Activated T-helper 17 cell treated with anti-CD3 and anti-CD28 coated beads, Interleukin-2, amount 50 U/mL, for 72 hours (primary cell): ENCODE results near the gene ERFE. TPM values are rescaled to one million over a fixed set of nuclear protein-coding genes. Genes with fewer than 3 reads are reported as not detected.
"Not testable (repeated sequence)": the region's sequence is repeated elsewhere in the genome, so short reads cannot be mapped to it uniquely, and the experiment has no call there.

ENCODE experiments used
- ATAC-seq: fragments of 150-1000 bp; cut with Tn5 transposase; replicated peaks from 2 replicates; pipeline ENCODE4 v1.10.0; 2021; ENCODE audit warnings: mild to moderate bottlenecking, moderate library complexity
- H3K27ac Mint-ChIP-seq: one replicate; pipeline ENCODE4 v1.8.0; 2022; ENCODE audit warnings: mixed read lengths
- H3K27me3 Mint-ChIP-seq: one replicate; pipeline ENCODE4 v1.8.0; 2022; ENCODE audit warnings: mixed read lengths
- H3K36me3 Mint-ChIP-seq: one replicate; pipeline ENCODE4 v1.8.0; 2022; ENCODE audit warnings: low read depth, mild to moderate bottlenecking, mixed read lengths
- H3K4me1 Mint-ChIP-seq: one replicate; pipeline ENCODE4 v1.8.0; 2022; ENCODE audit warnings: mixed read lengths
- H3K4me3 Mint-ChIP-seq: one replicate; pipeline ENCODE4 v1.8.0; 2022; ENCODE audit warnings: mild to moderate bottlenecking, mixed read lengths
- H3K9me3 Mint-ChIP-seq: one replicate; pipeline ENCODE4 v1.8.0; 2022; ENCODE audit warnings: mixed read lengths
- total RNA-seq, 2 donors: library from RNA; stranded (reverse); gene quantifications; one replicate each; pipeline ENCODE4 v1.2.3, GENCODE V29; 2022

The ERFE gene
- total RNA-seq, 2 donors from 2014 or later = not detected

DNA sequence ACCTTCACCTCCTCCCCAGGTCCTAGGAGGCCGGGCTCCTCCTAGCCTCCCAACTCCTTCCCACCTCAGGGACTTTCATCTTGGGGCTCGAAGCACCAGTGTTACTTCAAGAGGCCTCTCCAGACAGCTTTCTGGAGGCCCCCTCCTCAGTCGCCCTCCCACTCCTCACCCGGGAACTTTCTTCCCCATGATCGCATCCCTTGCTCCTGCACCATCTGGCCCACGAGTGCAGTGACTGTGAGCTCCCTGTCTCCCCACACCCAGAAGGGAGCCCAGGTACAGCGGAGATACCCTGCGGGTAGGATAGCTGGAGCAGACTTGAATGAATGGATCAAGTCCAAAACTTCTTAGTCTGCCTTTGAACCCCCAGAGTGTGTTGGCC is 6.1 kb downstream of the ERFE start:
- no peaks in the 10 kb centered on the region for H3K27me3 Mint-ChIP-seq
- H3K4me3 Mint-ChIP-seq = no peak overlapping the region
- H3K9me3 Mint-ChIP-seq = no peaks in the 10 kb centered on the region
- peaks cover 16% of the 10 kb centered on the region for H3K36me3 Mint-ChIP-seq
- no peak for ATAC-seq
- H3K27ac Mint-ChIP-seq = no peak overlapping the region
- no peaks in the 10 kb centered on the region for H3K4me1 Mint-ChIP-seq

DNA sequence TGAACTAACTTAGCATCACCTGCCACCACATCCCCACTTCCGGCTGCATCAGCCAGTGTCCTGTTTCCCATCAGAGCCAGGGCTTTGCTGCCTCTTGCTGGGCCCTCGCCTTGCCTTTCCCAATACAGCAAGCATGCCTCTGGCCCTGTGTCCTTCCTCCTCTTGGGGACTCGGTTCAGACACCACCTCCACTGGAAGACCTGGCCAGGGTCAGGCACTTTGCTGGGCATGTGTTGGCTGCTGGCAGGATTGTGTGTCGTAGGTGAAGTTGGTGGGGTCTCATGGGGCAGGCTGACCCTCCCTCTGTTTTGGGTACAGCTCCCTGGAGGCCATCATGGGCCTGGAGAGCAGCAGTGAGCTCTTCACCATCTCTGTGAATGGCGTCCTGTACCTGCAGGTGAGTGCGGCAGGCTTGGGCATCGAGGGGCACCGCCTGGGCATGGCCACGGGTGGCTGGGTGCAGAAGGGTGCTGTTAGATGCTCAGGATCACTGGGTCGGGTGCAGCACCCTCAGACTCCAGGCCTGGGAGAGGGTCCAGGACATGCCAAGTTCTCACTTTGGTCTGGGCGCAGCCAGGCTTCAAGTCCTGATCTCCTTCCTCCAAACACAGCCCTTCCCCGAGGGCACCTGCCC is 6.6 kb downstream of the ERFE start:
- H3K36me3 Mint-ChIP-seq = peaks cover 21% of the 10 kb centered on the region
- ATAC-seq = no peak
- H3K27me3 Mint-ChIP-seq = no peaks in the 10 kb centered on the region
- no peaks in the 10 kb centered on the region for H3K9me3 Mint-ChIP-seq
- H3K27ac Mint-ChIP-seq = no peak overlapping the region
- H3K4me1 Mint-ChIP-seq = no peaks in the 10 kb centered on the region
- H3K4me3 Mint-ChIP-seq = no peak overlapping the region

DNA sequence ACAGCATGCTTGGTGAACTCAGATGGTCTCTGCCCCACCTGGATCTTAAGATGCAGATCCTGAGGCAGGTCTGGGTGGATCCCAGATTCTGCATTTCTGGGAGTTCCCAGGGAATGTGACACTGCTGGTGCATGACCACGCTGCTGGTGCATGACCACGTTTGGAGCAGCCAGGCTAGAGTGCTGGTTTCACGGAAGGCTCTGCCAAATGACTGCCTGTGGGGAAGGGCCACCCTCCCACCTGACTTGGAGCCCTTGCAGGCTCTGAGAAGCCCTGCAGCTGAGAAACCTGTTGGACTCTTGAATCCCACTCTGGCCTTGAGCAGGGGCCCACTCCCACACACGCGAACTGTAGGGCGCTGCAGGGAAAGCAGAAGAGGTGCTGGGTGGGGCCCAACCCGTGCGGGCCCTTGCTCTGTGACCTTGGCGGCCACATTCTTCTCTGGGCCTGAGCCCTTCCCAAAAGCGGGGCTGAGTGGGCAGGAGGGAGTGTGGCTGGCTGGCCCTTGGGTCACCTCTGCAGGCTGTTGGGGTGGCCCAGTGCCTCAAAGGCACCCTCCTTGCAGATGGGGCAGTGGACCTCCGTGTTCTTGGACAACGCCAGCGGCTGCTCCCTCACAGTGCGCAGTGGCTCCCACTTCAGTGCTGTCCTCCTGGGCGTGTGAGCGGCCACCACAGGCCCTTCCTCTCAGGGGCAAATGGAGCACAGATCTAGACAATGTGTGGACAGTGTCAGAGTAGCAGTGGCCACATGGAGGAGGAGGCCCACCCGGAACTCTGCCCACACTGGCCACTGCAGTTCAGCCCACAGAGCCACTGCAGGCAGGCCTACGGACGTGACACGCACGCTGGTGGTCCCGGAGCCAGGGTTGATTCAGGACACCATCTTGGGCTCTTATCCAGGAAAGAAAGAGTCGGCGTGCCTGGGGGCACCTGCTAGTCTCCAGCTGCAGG is 7.9 kb downstream of the ERFE start:
- Mint-ChIP-seq H3K36me3 (peaks cover 34% of the 10 kb centered on the region), H3K27me3 (no peaks in the 10 kb centered on the region), H3K4me1 (no peaks in the 10 kb centered on the region), H3K9me3 (no peaks in the 10 kb centered on the region), H3K4me3 (no peak overlapping the region), H3K27ac (no peak overlapping the region)
- ATAC-seq = no peak

DNA sequence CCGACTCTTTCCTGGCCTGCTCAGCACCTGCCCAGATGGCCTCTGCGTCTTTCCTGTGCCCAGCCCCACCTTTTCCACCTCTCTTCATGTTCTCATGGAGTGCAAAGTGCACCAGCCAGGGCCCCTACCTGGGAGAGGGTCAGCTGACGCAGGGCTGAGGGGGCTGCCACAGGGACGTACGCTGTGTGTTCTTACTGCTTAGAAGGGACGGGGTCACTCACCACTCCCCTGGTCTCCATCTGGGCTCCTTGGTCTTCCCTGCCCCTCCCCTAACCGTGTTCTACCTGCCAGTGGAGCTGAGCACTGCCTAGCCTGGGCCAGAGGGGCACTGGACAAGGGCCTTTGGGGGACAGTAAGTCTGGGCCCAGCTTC is 8.6 kb downstream of the ERFE start:
- H3K36me3 Mint-ChIP-seq = peaks cover 40% of the 10 kb centered on the region
- no peaks in the 10 kb centered on the region for H3K9me3 Mint-ChIP-seq
- H3K4me1 Mint-ChIP-seq = no peaks in the 10 kb centered on the region
- no peak for ATAC-seq
- H3K4me3 Mint-ChIP-seq = no peak overlapping the region
- H3K27ac Mint-ChIP-seq = no peak overlapping the region
- H3K27me3 Mint-ChIP-seq = no peaks in the 10 kb centered on the region

DNA sequence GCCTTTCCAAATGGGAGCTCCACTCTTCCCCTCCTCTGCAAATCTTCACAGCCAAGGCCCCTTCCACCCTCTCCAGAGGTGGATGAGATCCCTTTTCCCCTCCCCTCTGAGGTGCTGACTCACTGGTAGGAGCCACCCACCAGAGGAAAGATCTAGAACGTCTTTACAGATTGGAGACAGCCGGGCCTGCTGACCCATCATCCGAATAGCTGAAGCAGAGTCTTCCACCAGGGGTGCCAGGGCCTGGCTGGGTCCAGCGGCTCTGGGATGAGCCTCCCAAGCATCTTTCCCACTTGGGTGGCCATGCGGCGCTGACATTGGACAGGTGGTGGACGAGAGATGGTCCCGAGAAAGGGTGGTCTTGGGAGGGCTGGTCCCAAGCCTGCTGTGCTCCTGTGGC is 9.0 kb downstream of the ERFE start:
- H3K36me3 Mint-ChIP-seq = peaks cover 45% of the 10 kb centered on the region
- no peak overlapping the region for H3K4me3 Mint-ChIP-seq
- no peaks in the 10 kb centered on the region for H3K4me1 Mint-ChIP-seq
- no peaks in the 10 kb centered on the region for H3K27me3 Mint-ChIP-seq
- H3K9me3 Mint-ChIP-seq = no peaks in the 10 kb centered on the region
- ATAC-seq = no peak
- no peak overlapping the region for H3K27ac Mint-ChIP-seq

DNA sequence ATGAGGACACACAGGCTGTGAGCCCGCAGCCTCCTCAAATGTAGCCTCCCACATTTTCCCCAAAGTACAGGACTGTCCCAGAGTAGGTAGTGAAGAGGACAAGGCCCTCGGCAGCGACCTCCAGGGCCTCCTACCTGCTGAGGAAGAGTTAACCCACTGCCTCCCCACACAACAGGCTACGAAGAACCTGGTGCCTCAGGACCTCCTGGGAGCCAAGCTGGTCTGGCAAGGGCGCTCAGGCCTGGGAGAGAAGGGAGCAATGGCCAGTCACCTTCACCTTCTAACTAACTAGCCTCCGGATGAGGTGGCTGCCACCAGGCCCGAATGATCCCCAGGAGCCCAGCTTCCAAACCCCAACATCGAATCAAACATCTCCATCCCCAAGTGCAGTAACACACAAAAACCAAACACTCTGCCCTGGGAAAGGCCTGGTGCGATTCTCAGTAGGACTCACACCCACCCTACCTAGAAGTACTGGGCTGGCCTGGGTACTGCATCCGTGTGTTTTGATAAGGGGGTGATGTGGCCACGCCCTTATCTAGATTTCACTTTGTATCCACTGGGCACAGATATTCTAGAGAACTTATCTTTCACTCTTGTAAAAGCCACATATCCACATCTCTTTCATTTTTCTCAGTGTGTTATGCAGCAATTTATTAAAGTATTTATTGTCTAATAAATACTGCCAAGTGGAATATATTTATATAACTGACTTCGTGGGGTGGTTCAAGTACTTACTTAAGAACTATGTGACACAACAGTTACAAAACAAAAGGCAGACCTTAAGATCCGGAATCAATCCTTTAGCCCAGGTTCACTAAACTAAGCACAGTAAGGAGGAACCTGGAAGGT is 9.7 kb downstream of the ERFE start:
- peaks cover 51% of the 10 kb centered on the region for H3K36me3 Mint-ChIP-seq
- no peaks in the 10 kb centered on the region for H3K4me1 Mint-ChIP-seq
- no peaks in the 10 kb centered on the region for H3K9me3 Mint-ChIP-seq
- H3K27ac Mint-ChIP-seq = peak overlapping the region; percentile 43
- ATAC-seq = no peak
- H3K27me3 Mint-ChIP-seq = no peaks in the 10 kb centered on the region
- no peak overlapping the region for H3K4me3 Mint-ChIP-seq

DNA sequence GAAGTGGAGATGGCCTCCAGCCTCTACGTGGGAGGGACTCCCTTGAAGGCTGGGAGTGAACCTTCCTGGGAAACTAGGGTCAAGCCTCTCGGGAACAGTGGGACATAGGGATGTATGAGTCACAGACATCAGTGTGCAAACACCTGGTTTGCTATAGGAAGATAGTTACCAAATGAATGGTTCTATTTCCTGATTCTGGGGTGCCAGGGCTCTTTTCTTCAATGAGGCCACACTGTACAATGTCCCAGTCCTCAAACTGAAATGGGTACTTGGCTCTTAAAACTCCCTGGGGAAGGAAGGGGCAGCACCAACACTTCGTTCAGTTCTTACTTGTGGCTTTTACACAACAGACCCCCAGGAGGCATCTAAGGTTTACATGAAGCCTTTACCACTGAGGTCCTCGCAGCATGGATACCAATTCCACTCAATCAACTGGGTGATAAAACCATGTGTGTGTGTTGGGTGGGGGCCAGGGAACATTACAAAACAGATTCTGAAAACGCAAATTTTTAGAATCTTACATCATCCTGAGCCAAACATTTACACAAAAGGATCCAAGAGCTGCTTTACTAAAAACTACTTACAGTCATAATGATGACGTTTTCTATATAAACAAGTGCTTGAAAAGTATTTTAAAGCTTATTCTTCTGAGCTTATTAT is 10.4 kb downstream of the ERFE start:
- no peak for ATAC-seq
- Mint-ChIP-seq H3K27ac (peak overlapping the region; percentile 43), H3K4me3 (no peak overlapping the region), H3K36me3 (peaks cover 59% of the 10 kb centered on the region), H3K27me3 (no peaks in the 10 kb centered on the region), H3K9me3 (no peaks in the 10 kb centered on the region), H3K4me1 (no peaks in the 10 kb centered on the region)

DNA sequence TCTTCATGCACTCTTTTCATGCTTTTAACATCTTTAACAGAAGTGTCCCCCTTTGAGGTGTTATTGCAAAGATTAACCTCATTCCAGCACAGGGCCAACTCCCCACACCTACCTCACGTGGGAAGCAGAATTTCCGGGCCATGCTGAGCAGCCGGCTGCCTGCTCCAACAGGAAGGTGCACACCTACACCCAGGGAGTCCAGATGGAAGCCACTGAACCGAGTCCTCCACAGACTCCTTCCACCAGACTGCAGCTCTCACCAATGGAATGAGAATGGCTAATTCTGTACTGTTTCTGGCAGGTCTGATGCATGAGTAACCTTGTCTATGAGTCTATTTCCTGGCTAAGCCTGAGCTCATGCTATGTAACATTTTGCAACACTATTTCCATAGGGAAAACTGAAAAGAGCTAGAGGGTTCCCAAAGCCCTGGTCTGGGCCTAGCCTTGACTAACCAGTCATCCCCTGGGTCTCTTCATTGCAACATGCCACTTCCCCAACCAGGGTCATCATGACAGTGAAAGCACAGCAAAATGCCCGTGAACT is 11.0 kb downstream of the ERFE start:
- ATAC-seq = no peak
- Mint-ChIP-seq H3K36me3 (peaks cover 65% of the 10 kb centered on the region), H3K9me3 (no peaks in the 10 kb centered on the region), H3K4me1 (no peaks in the 10 kb centered on the region), H3K4me3 (no peak overlapping the region), H3K27me3 (no peaks in the 10 kb centered on the region), H3K27ac (no peak overlapping the region)

DNA sequence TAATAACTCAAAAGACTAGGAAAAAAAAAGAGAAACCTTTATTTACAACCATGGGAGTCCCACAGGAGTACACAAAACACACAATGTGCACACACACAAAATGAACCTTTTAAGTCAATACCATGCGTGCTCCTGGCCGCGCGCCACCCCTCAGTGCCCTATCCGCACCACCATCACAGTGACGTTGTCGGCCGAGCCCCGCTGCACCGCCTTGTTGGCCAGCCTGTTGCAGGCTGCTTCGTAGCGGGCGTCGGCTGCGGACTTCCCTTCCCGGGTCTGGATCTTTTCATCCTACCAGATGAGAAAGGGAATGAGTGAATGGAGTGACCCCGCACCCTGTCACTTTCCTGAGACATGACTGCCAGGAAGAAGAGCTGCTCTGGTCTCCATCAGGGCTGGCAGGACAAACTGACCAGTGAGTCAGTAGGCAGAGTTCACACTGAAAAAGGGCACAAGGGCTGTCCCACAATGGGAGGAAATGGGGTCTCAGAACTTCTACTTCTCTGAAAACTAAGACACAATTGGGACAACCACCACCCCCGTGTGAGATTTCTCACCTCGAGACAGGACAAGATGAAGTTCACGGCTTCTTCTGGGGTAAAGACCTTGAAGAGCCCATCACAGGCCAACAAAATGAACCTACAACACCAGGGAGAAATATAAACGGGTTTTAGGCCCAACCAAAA is 11.8 kb downstream of the ERFE start:
- no peaks in the 10 kb centered on the region for H3K4me1 Mint-ChIP-seq
- H3K27ac Mint-ChIP-seq = no peak overlapping the region
- no peak overlapping the region for H3K4me3 Mint-ChIP-seq
- H3K36me3 Mint-ChIP-seq = peaks cover 72% of the 10 kb centered on the region
- no peak for ATAC-seq
- no peaks in the 10 kb centered on the region for H3K27me3 Mint-ChIP-seq
- no peaks in the 10 kb centered on the region for H3K9me3 Mint-ChIP-seq

DNA sequence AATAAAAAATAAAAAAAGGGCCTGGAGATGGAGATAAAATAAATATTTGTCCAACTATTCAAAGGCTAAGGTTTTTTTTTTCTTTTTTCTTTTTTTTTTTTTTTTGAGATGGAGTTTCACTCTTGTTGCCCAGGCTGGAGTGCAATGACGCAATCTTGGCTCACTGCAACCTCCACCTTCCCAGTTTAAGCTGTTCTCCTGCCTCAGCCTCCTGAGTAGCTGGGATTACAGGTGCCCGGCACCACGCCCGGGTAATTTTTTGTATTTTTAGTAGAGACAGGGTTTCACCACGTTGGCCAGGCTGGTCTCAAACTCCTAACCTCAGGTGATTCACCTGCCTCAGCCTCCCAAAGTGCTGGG is 12.3 kb downstream of the ERFE start:
- H3K4me1 Mint-ChIP-seq, H3K27ac Mint-ChIP-seq, H3K27me3 Mint-ChIP-seq, H3K4me3 Mint-ChIP-seq, ATAC-seq, H3K9me3 Mint-ChIP-seq: not testable (repeated sequence)
- H3K36me3 Mint-ChIP-seq = peaks cover 78% of the 10 kb centered on the region

DNA sequence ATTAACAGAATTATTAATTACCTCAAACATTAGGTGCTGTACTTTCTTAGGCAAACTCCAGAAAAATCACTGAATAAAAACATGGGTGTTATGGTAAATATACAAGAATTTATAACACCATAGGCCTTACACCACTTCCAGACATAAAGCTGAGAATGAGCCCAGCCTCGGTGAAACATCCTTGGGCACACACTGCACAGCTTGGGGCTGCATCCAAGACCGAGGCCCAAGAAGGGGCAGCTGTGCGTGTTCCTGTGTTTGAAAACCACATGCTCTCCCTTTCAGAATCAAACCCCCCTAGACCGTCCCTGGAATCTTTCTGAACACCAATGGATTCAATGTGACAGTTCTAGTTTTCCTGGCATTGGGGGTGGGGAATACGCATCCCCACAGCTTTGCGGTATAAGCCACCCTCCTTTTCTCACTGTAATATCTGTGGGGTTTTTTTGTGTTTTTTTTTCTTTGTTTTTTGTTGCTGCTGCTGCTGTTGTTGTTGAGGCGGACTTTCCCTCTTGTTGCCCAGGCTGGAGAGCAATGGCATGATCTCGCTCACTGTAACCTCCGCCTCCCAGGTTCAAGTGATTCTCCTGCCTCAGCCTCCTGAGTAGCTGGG is 12.9 kb downstream of the ERFE start:
- no peaks in the 10 kb centered on the region for H3K27me3 Mint-ChIP-seq
- peaks cover 84% of the 10 kb centered on the region for H3K36me3 Mint-ChIP-seq
- H3K4me1 Mint-ChIP-seq = no peaks in the 10 kb centered on the region
- ATAC-seq = no peak
- H3K9me3 Mint-ChIP-seq = no peaks in the 10 kb centered on the region
- no peak overlapping the region for H3K27ac Mint-ChIP-seq
- H3K4me3 Mint-ChIP-seq = no peak overlapping the region

DNA sequence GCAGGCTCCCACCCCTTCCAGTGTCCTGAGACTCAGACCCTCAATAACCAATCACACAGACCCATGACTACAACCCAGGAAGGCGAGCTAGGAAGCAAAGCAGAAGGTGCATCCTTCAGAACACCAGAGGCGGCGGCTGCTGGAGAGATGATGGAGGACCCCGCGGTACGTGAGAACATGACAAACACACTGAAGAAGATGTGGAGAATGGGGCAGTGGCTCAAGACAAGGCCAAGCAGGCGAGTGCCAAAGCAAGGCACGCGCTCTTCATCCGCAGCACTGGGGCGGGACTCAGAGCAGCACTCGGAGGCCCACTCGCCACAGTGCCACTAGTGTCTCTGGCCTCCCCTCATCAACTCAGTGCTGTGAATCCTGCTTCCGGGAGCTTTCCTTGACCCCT is 13.7 kb downstream of the ERFE start:
- Mint-ChIP-seq H3K9me3 (no peaks in the 10 kb centered on the region), H3K4me3 (no peak overlapping the region), H3K4me1 (no peaks in the 10 kb centered on the region), H3K27me3 (no peaks in the 10 kb centered on the region), H3K27ac (peak overlapping the region; percentile 28), H3K36me3 (peaks cover 91% of the 10 kb centered on the region)
- ATAC-seq = no peak

DNA sequence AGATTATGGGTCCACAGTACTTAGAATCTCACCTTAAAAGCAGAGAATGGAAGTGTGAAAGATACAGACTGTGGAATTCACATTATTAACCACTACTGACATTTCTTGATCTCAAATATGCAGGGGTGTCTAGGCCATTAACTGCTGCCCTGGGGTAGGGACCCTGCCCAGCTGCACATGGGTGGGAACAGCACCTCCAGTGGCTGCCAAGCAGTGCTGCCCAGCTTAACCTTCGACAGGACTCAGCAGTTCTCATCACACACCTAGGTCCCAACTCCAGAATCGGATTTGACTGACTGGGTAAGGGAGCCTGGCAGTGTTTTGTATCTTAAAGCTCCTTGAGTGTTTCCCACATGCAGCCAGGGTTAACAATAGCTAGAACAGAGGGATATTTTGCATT is 14.9 kb downstream of the ERFE start:
- peaks cover 100% of the 10 kb centered on the region for H3K36me3 Mint-ChIP-seq

More for the DNA sequence above, 14.9 kb downstream of the ERFE start:
- no peaks in the 10 kb centered on the region for H3K9me3 Mint-ChIP-seq
- H3K4me3 Mint-ChIP-seq = no peak overlapping the region
- H3K4me1 Mint-ChIP-seq = no peaks in the 10 kb centered on the region
- no peak for ATAC-seq
- no peak overlapping the region for H3K27ac Mint-ChIP-seq
- H3K27me3 Mint-ChIP-seq = no peaks in the 10 kb centered on the region
